HEK293 (cell line): ENCODE measurements around the gene DPM2.
A peak's percentile ranks its signal among the peaks of the same experiment; 100 is the strongest.

Experiments used
- FEZF1 ChIP-seq: fragments of 450-650 bp; formaldehyde crosslinking; IDR thresholded peaks from 2 replicates; pipeline ENCODE4 v1.5.1; 2016; ENCODE audit warnings: missing biosample characterization, missing genetic modification characterization
- KLF7 ChIP-seq: fragments of 450-650 bp; formaldehyde crosslinking; IDR thresholded peaks from 2 replicates; pipeline ENCODE4 v1.5.1; 2016; ENCODE audit warnings: missing biosample characterization, missing genetic modification characterization, borderline replicate concordance
- KLF8 ChIP-seq: fragments of 450-650 bp; formaldehyde crosslinking; IDR thresholded peaks from 2 replicates; pipeline ENCODE4 v1.5.1; 2016; ENCODE audit warnings: missing biosample characterization, missing genetic modification characterization
- SALL2 ChIP-seq: fragments of 450-650 bp; formaldehyde crosslinking; IDR thresholded peaks from 2 replicates; pipeline ENCODE4 v1.5.0; 2017; ENCODE audit warnings: missing biosample characterization, mild to moderate bottlenecking, missing genetic modification characterization, borderline replicate concordance
- SCRT2 ChIP-seq: fragments of 450-650 bp; formaldehyde crosslinking; IDR thresholded peaks from 2 replicates; pipeline ENCODE4 v1.5.1; 2016; ENCODE audit warnings: missing biosample characterization, missing genetic modification characterization
- SP7 ChIP-seq: fragments of 450-650 bp; formaldehyde crosslinking; IDR thresholded peaks from 2 replicates; pipeline ENCODE4 v1.5.1; 2016; ENCODE audit warnings: missing biosample characterization, missing genetic modification characterization
- YY1 ChIP-seq: fragments of 450-650 bp; formaldehyde crosslinking; IDR thresholded peaks from 2 replicates; pipeline ENCODE4 v1.5.1; 2018; ENCODE audit warnings: missing biosample characterization, missing genetic modification characterization
- YY2 ChIP-seq: fragments of 450-650 bp; formaldehyde crosslinking; IDR thresholded peaks from 2 replicates; pipeline ENCODE4 v1.5.1; 2016; ENCODE audit warnings: missing biosample characterization, missing genetic modification characterization
- ZBTB1 ChIP-seq: fragments of 450-650 bp; formaldehyde crosslinking; IDR thresholded peaks from 2 replicates; pipeline ENCODE4 v1.5.1; 2016; ENCODE audit warnings: missing biosample characterization, missing genetic modification characterization
- ZBTB48 ChIP-seq: fragments of 450-650 bp; formaldehyde crosslinking; IDR thresholded peaks from 2 replicates; pipeline ENCODE4 v1.5.1; 2016; ENCODE audit warnings: missing biosample characterization, missing genetic modification characterization
- ZFP3 ChIP-seq: fragments of 450-650 bp; formaldehyde crosslinking; IDR thresholded peaks from 2 replicates; pipeline ENCODE4 v1.5.1; 2016; ENCODE audit warnings: low read depth, missing biosample characterization, missing genetic modification characterization
- ZFP37 ChIP-seq: fragments of 450-650 bp; formaldehyde crosslinking; IDR thresholded peaks from 2 replicates; pipeline ENCODE4 v1.5.1; 2016; ENCODE audit warnings: missing biosample characterization, missing genetic modification characterization
- ZNF169 ChIP-seq: fragments of 450-650 bp; formaldehyde crosslinking; IDR thresholded peaks from 2 replicates; pipeline ENCODE4 v1.5.1; 2016; ENCODE audit warnings: missing biosample characterization, missing genetic modification characterization
- ZNF214 ChIP-seq: fragments of 450-650 bp; formaldehyde crosslinking; IDR thresholded peaks from 2 replicates; pipeline ENCODE4 v1.5.1; 2017; ENCODE audit warnings: missing biosample characterization, mild to moderate bottlenecking, missing genetic modification characterization, borderline replicate concordance
- ZNF23 ChIP-seq: fragments of 450-650 bp; formaldehyde crosslinking; IDR thresholded peaks from 2 replicates; pipeline ENCODE4 v1.5.1; 2016; ENCODE audit warnings: missing biosample characterization, missing genetic modification characterization, borderline replicate concordance
- ZNF335 ChIP-seq: fragments of 450-650 bp; formaldehyde crosslinking; conservative IDR thresholded peaks from 2 replicates; pipeline ENCODE4 v1.5.1; 2016; ENCODE audit warnings: missing biosample characterization, missing genetic modification characterization
- ZNF366 ChIP-seq: fragments of 450-650 bp; formaldehyde crosslinking; conservative IDR thresholded peaks from 2 replicates; pipeline ENCODE4 v1.5.1; 2016; ENCODE audit warnings: missing biosample characterization, missing genetic modification characterization
- ZNF48 ChIP-seq: fragments of 450-650 bp; formaldehyde crosslinking; IDR thresholded peaks from 2 replicates; pipeline ENCODE4 v1.5.1; 2016; ENCODE audit warnings: missing biosample characterization, missing genetic modification characterization
- ZNF549 ChIP-seq: fragments of 450-650 bp; IDR thresholded peaks from 2 replicates; pipeline ENCODE4 v1.5.1; 2018; ENCODE audit warnings: missing biosample characterization, missing genetic modification characterization, mild to moderate bottlenecking, inconsistent platforms, moderate library complexity
- ZNF76 ChIP-seq: fragments of 450-650 bp; formaldehyde crosslinking; IDR thresholded peaks from 2 replicates; pipeline ENCODE4; 2016; ENCODE audit warnings: low read depth, missing biosample characterization, missing genetic modification characterization, borderline replicate concordance
- ZNF837 ChIP-seq: fragments of 450-650 bp; formaldehyde crosslinking; IDR thresholded peaks from 2 replicates; pipeline ENCODE4 v1.5.1; 2016; ENCODE audit warnings: missing biosample characterization, missing genetic modification characterization
- ZNF843 ChIP-seq: fragments of 450-650 bp; formaldehyde crosslinking; IDR thresholded peaks from 2 replicates; pipeline ENCODE4 v1.5.1; 2016; ENCODE audit warnings: missing biosample characterization, missing genetic modification characterization
- ZSCAN30 ChIP-seq: fragments of 450-650 bp; IDR thresholded peaks from 2 replicates; pipeline ENCODE4 v1.5.1; 2018; ENCODE audit warnings: missing biosample characterization, mild to moderate bottlenecking, missing genetic modification characterization, moderate library complexity
- TF ChIP-seq, protein P1 (sequence below): fragments of 450-650 bp; formaldehyde crosslinking; IDR thresholded peaks from 2 replicates; pipeline ENCODE4 v1.5.1; 2017; ENCODE audit warnings: missing biosample characterization, missing genetic modification characterization
- TF ChIP-seq, protein P2 (sequence below): fragments of 450-650 bp; formaldehyde crosslinking; IDR thresholded peaks from 2 replicates; pipeline ENCODE4 v1.5.1; 2016; ENCODE audit warnings: missing biosample characterization, missing genetic modification characterization
- TF ChIP-seq, protein P3 (sequence below): fragments of 450-650 bp; formaldehyde crosslinking; IDR thresholded peaks from 2 replicates; pipeline ENCODE4 v1.5.1; 2016; ENCODE audit warnings: missing biosample characterization, missing genetic modification characterization
- TF ChIP-seq, protein P4 (sequence below): fragments of 450-650 bp; formaldehyde crosslinking; IDR thresholded peaks from 2 replicates; pipeline ENCODE4 v1.5.1; 2017; ENCODE audit warnings: missing biosample characterization, missing genetic modification characterization
- TF ChIP-seq, protein P5 (sequence below): fragments of 450-650 bp; formaldehyde crosslinking; IDR thresholded peaks from 2 replicates; pipeline ENCODE4 v1.5.1; 2016; ENCODE audit warnings: missing biosample characterization, missing genetic modification characterization
- TF ChIP-seq, protein P6 (sequence below): fragments of 450-650 bp; formaldehyde crosslinking; IDR thresholded peaks from 2 replicates; pipeline ENCODE4 v1.5.1; 2016; ENCODE audit warnings: missing biosample characterization, missing genetic modification characterization, low read depth
- TF ChIP-seq, protein P7 (sequence below): fragments of 450-650 bp; formaldehyde crosslinking; IDR thresholded peaks from 2 replicates; pipeline ENCODE4 v1.5.1; 2016; ENCODE audit warnings: missing biosample characterization, missing genetic modification characterization

Gene DPM2

DNA sequence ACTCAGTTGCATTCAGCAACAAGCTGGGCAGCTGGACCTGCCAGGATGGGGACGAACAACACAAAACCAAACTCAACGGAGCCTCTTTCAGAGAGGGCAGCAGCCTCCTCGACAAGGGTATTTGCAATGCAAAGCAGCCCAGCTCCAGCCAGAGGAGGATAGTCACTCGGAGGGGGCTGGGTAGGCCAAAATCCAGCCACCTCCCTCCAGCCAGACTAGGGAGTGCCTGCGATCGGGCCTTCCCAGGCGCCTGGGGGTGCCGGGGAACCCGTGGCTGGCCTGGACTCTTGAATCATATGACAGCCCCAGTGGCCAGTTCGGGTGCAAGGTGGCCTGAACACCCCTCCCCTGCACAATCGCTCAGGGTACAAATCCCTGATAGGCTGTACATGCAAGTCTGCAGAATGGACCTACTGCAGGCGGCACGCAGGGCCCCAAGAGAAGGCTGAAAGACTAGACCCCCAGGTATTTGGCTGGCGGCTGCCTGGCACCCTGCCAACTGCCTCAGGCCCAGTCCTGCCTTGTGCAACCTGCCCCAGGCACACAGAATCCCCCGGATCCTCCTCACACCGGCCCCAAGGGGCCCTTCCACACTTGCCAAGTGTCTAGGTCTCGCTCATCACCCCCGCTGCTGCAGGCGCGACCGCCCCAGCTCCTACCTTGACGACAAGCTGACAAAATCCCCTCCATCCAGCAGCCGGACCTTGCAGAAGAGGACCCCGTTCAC lies 41.8 kb upstream of the DPM2 start (continued):
- TF ChIP-seq ZNF76 (tag by site-specific recombination) (0 out of 2 replicates have a peak, but pooled peaks have one; percentile 16), ZBTB48 (0 out of 2 replicates have a peak, but pooled peaks have one; percentile 40), SALL2 (no peak), YY2 (tag by site-specific recombination) (no peak), ZNF214 (tag by site-specific recombination) (no peak), ZSCAN30 (peak; percentile 34; the same call in 1 of the 2 replicates), ZNF23 (tag by site-specific recombination) (no peak), ZBTB1 (tag by site-specific recombination) (no peak), ZNF843 (no peak), ZNF169 (tag by site-specific recombination) (no peak), ZFP37 (no peak), SP7 (tag by site-specific recombination) (peak; percentile 18; the same call in 1 of the 2 replicates), ZNF837 (tag by site-specific recombination) (no peak), KLF7 (tag by site-specific recombination) (no peak), FEZF1 (no peak), KLF8 (tag by site-specific recombination) (no peak), ZNF48 (tag by site-specific recombination) (no peak), ZFP3 (no peak), ZNF549 (tag by site-specific recombination) (no peak), SCRT2 (no peak), YY1 (tag by site-specific recombination) (no peak), ZNF366 (tag by site-specific recombination) (no peak), ZNF335 (tag by site-specific recombination) (peak; percentile 94)
- TF ChIP-seq, protein P1, sequence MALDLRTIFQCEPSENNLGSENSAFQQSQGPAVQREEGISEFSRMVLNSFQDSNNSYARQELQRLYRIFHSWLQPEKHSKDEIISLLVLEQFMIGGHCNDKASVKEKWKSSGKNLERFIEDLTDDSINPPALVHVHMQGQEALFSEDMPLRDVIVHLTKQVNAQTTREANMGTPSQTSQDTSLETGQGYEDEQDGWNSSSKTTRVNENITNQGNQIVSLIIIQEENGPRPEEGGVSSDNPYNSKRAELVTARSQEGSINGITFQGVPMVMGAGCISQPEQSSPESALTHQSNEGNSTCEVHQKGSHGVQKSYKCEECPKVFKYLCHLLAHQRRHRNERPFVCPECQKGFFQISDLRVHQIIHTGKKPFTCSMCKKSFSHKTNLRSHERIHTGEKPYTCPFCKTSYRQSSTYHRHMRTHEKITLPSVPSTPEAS (tag by site-specific recombination) = no peak
- TF ChIP-seq, protein P2, sequence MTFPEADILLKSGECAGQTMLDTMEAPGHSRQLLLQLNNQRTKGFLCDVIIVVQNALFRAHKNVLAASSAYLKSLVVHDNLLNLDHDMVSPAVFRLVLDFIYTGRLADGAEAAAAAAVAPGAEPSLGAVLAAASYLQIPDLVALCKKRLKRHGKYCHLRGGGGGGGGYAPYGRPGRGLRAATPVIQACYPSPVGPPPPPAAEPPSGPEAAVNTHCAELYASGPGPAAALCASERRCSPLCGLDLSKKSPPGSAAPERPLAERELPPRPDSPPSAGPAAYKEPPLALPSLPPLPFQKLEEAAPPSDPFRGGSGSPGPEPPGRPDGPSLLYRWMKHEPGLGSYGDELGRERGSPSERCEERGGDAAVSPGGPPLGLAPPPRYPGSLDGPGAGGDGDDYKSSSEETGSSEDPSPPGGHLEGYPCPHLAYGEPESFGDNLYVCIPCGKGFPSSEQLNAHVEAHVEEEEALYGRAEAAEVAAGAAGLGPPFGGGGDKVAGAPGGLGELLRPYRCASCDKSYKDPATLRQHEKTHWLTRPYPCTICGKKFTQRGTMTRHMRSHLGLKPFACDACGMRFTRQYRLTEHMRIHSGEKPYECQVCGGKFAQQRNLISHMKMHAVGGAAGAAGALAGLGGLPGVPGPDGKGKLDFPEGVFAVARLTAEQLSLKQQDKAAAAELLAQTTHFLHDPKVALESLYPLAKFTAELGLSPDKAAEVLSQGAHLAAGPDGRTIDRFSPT = no peak
- TF ChIP-seq, protein P3, sequence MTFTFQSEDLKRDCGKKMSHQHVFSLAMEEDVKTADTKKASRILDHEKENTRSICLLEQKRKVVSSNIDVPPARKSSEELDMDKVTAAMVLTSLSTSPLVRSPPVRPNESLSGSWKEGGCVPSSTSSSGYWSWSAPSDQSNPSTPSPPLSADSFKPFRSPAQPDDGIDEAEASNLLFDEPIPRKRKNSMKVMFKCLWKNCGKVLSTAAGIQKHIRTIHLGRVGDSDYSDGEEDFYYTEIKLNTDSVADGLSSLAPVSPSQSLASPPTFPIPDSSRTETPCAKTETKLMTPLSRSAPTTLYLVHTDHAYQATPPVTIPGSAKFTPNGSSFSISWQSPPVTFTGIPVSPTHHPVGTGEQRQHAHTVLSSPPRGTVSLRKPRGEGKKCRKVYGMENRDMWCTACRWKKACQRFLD = no peak
- TF ChIP-seq, protein P4, sequence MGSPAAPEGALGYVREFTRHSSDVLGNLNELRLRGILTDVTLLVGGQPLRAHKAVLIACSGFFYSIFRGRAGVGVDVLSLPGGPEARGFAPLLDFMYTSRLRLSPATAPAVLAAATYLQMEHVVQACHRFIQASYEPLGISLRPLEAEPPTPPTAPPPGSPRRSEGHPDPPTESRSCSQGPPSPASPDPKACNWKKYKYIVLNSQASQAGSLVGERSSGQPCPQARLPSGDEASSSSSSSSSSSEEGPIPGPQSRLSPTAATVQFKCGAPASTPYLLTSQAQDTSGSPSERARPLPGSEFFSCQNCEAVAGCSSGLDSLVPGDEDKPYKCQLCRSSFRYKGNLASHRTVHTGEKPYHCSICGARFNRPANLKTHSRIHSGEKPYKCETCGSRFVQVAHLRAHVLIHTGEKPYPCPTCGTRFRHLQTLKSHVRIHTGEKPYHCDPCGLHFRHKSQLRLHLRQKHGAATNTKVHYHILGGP (tag by site-specific recombination) = no peak
- TF ChIP-seq, protein P5, sequence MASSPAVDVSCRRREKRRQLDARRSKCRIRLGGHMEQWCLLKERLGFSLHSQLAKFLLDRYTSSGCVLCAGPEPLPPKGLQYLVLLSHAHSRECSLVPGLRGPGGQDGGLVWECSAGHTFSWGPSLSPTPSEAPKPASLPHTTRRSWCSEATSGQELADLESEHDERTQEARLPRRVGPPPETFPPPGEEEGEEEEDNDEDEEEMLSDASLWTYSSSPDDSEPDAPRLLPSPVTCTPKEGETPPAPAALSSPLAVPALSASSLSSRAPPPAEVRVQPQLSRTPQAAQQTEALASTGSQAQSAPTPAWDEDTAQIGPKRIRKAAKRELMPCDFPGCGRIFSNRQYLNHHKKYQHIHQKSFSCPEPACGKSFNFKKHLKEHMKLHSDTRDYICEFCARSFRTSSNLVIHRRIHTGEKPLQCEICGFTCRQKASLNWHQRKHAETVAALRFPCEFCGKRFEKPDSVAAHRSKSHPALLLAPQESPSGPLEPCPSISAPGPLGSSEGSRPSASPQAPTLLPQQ (tag by site-specific recombination) = no peak
- TF ChIP-seq, protein P6, sequence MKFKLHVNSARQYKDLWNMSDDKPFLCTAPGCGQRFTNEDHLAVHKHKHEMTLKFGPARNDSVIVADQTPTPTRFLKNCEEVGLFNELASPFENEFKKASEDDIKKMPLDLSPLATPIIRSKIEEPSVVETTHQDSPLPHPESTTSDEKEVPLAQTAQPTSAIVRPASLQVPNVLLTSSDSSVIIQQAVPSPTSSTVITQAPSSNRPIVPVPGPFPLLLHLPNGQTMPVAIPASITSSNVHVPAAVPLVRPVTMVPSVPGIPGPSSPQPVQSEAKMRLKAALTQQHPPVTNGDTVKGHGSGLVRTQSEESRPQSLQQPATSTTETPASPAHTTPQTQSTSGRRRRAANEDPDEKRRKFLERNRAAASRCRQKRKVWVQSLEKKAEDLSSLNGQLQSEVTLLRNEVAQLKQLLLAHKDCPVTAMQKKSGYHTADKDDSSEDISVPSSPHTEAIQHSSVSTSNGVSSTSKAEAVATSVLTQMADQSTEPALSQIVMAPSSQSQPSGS = no peak
- TF ChIP-seq, protein P7, sequence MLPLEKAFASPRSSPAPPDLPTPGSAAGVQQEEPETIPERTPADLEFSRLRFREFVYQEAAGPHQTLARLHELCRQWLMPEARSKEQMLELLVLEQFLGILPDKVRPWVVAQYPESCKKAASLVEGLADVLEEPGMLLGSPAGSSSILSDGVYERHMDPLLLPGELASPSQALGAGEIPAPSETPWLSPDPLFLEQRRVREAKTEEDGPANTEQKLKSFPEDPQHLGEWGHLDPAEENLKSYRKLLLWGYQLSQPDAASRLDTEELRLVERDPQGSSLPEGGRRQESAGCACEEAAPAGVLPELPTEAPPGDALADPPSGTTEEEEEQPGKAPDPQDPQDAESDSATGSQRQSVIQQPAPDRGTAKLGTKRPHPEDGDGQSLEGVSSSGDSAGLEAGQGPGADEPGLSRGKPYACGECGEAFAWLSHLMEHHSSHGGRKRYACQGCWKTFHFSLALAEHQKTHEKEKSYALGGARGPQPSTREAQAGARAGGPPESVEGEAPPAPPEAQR (tag by site-specific recombination) = no peak
